Lower lobe of right lung (tissue), 2 donors: Measurements from ENCODE around the gene HTRA2. TPM values are rescaled to one million over a fixed set of nuclear protein-coding genes. Genes with fewer than 3 reads are reported as not detected.

Experiments used
- ATAC-seq, 2 donors: fragments of 200-7000 bp; cut with Tn5 transposase; one replicate each; pipeline ENCODE4 v1.9.1; 2020 to 2022; ENCODE audit warnings: mild to moderate bottlenecking in 2 of 2, moderate library complexity in 2 of 2
- DNase-seq: peaks from one replicate; pipeline ENCODE4 v3.0.0-alpha.2; 2020
- H3K27ac ChIP-seq: fragments of 200-600 bp; one replicate; pipeline ENCODE4 v1.8.0; 2022
- H3K27me3 ChIP-seq: fragments of 200-600 bp; one replicate; pipeline ENCODE4 v1.8.0; 2022; ENCODE audit warnings: low read depth
- H3K36me3 ChIP-seq: fragments of 200-600 bp; one replicate; pipeline ENCODE4 v1.8.0; 2022; ENCODE audit warnings: mild to moderate bottlenecking
- H3K4me1 ChIP-seq: fragments of 200-600 bp; one replicate; pipeline ENCODE4 v1.8.0; 2022
- H3K4me3 ChIP-seq: fragments of 200-600 bp; one replicate; pipeline ENCODE4 v1.8.0; 2022; ENCODE audit warnings: mild to moderate bottlenecking
- H3K9me3 ChIP-seq: fragments of 200-600 bp; one replicate; pipeline ENCODE4 v1.8.0; 2022
- intact Hi-C: fragments of 100-400 bp; cut with DNase I; formaldehyde crosslinking; loops from one replicate; pipeline ENCODE4 v1.11.0; 2022
- total RNA-seq: library from RNA; stranded (reverse); fragmentation: NEBNext Ultra II Directional; extraction: Animal tissue kit (Norgen Biotek cat#: 25700); gene quantifications from one replicate; pipeline ENCODE4 v1.2.1, GENCODE V29; 2021
- TF ChIP-seq, protein P1 (sequence below): fragments of 200-600 bp; IDR thresholded peaks from one replicate; pipeline ENCODE4 v1.8.0; 2022; ENCODE audit warnings: antibody characterized with exemption, mild to moderate bottlenecking
- donor health status: DM: no; HTN: yes; CAD: no; lungs with severe emphysema.

HTRA2 gene
- total RNA-seq, 1 donor from 2014 or later, result 34.3 TPM

GRCh38 chr2:74528600-74529356 is 955 bp upstream of the HTRA2 start:
- peak; percentile 14 to 30 for ATAC-seq
- Histone ChIP-seq H3K4me1 (peaks cover 28% of the 10 kb centered on the region), H3K27me3 (no peaks in the 10 kb centered on the region), H3K9me3 (no peaks in the 10 kb centered on the region), H3K27ac (peak overlapping the region; percentile 94), H3K4me3 (peak overlapping the region; percentile 98), H3K36me3 (peaks cover 54% of the 10 kb centered on the region)
- intact Hi-C loops, result no loop called here
- TF ChIP-seq, protein P1, sequence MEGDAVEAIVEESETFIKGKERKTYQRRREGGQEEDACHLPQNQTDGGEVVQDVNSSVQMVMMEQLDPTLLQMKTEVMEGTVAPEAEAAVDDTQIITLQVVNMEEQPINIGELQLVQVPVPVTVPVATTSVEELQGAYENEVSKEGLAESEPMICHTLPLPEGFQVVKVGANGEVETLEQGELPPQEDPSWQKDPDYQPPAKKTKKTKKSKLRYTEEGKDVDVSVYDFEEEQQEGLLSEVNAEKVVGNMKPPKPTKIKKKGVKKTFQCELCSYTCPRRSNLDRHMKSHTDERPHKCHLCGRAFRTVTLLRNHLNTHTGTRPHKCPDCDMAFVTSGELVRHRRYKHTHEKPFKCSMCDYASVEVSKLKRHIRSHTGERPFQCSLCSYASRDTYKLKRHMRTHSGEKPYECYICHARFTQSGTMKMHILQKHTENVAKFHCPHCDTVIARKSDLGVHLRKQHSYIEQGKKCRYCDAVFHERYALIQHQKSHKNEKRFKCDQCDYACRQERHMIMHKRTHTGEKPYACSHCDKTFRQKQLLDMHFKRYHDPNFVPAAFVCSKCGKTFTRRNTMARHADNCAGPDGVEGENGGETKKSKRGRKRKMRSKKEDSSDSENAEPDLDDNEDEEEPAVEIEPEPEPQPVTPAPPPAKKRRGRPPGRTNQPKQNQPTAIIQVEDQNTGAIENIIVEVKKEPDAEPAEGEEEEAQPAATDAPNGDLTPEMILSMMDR, result no peak
- no peak for DNase-seq

DNA sequence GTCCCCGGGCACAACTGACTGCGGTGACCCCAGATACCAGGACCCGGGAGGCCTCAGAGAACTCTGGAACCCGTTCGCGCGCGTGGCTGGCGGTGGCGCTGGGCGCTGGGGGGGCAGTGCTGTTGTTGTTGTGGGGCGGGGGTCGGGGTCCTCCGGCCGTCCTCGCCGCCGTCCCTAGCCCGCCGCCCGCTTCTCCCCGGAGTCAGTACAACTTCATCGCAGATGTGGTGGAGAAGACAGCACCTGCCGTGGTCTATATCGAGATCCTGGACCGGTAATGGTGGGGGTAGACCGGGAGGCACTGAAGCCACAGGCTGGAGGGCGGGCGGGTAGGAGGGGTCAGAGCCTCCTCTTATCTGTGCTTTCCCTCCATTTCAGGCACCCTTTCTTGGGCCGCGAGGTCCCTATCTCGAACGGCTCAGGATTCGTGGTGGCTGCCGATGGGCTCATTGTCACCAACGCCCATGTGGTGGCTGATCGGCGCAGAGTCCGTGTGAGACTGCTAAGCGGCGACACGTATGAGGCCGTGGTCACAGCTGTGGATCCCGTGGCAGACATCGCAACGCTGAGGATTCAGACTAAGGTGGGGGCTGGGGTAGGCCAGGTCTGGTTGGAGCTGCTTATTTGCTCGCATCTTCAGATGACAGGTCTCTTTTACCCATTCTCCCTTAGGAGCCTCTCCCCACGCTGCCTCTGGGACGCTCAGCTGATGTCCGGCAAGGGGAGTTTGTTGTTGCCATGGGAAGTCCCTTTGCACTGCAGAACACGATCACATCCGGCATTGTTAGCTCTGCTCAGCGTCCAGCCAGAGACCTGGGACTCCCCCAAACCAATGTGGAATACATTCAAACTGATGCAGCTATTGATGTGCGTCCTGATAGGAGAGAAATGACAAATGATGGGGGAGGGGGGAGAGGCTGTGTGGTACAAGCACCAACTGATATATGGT is 780 bp downstream of the HTRA2 start:
- peak; percentile 68 for DNase-seq
- Histone ChIP-seq H3K9me3 (no peaks in the 10 kb centered on the region), H3K4me3 (peak overlapping the region; percentile 98), H3K27ac (peak overlapping the region; percentile 94), H3K27me3 (no peaks in the 10 kb centered on the region), H3K4me1 (peaks cover 28% of the 10 kb centered on the region), H3K36me3 (peaks cover 53% of the 10 kb centered on the region)
- TF ChIP-seq, protein P1, result no peak
- ATAC-seq, result peak; percentile 37 to 58
- intact Hi-C loops, result no loop called here

DNA sequence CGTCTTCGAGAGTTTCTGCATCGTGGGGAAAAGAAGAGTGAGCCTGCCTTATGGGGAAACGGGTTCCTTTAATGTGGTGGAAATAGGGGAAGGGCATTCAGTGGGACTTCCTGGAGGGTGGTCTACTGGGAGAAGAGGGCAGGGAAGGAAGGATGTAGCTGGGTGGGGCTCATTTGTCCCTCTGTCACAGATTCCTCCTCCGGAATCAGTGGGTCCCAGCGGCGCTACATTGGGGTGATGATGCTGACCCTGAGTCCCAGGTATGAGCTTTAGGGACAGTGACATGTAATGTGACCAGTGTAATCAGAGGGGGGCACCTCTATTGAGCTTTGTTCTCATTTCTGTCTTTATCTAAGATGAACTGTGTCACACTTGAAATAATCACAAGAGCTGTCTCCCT is 1.9 kb downstream of the HTRA2 start:
- H3K36me3 ChIP-seq, result peaks cover 41% of the 10 kb centered on the region
- peaks cover 28% of the 10 kb centered on the region for H3K4me1 ChIP-seq
- no peak for DNase-seq
- no peaks in the 10 kb centered on the region for H3K9me3 ChIP-seq
- no peak for ATAC-seq
- no peak overlapping the region for H3K4me3 ChIP-seq
- TF ChIP-seq, protein P1, result no peak
- H3K27ac ChIP-seq, result no peak overlapping the region
- intact Hi-C loops, result no loop called here
- no peaks in the 10 kb centered on the region for H3K27me3 ChIP-seq

DNA sequence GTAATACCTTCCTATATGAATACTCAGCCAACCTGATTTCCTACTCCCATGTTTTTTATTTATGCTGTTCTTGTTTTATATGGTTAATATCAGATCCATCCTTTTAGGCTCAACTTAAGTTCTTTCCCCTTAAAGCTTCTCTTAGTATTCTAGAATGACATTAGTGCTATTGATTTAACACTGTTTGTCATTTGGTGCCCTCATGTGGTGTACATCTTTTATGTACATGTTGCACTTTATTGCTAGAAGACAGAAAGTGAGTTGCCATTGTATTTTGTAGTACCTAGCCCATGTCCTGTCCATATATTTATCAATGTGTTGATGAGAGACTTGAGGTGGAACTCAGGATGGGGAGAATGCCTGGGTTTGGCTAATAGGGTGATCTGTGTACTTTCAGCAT is 2.5 kb downstream of the HTRA2 start:
- DNase-seq (no peak), ATAC-seq (no peak)
- Histone ChIP-seq H3K27me3 (no peaks in the 10 kb centered on the region), H3K36me3 (peaks cover 36% of the 10 kb centered on the region), H3K9me3 (no peaks in the 10 kb centered on the region), H3K4me3 (no peak overlapping the region), H3K4me1 (peaks cover 28% of the 10 kb centered on the region), H3K27ac (no peak overlapping the region)
- TF ChIP-seq, protein P1, result no peak
- intact Hi-C loops, result no loop called here

- no peak for ATAC-seq
- TF ChIP-seq, protein P1, result no peak
- Histone ChIP-seq H3K27me3 (no peaks in the 10 kb centered on the region), H3K4me3 (no peak overlapping the region), H3K4me1 (peaks cover 23% of the 10 kb centered on the region), H3K9me3 (no peaks in the 10 kb centered on the region), H3K36me3 (peaks cover 24% of the 10 kb centered on the region), H3K27ac (no peak overlapping the region)
- intact Hi-C loops, result no loop called here
- no peak for DNase-seq
Observed at GRCh38 chr2:74533464-74533863, 3.7 kb downstream of the HTRA2 start.
